Stimulated activated CD4-positive, alpha-beta T cell treated with anti-CD3 and anti-CD28 coated beads, Interleukin-2, amount 100 ng/mL, for 24 hours (primary cell): Measurements from ENCODE around the gene SURF6.
"Not testable (repeated sequence)": the region's sequence is repeated elsewhere in the genome, so short reads cannot be mapped to it uniquely, and the experiment has no call there.

Experiments used
- DNase-seq, 2 donors: peaks; one replicate each; pipeline ENCODE4 v3.0.0-alpha.2; 2020

The SURF6 gene

DNA sequence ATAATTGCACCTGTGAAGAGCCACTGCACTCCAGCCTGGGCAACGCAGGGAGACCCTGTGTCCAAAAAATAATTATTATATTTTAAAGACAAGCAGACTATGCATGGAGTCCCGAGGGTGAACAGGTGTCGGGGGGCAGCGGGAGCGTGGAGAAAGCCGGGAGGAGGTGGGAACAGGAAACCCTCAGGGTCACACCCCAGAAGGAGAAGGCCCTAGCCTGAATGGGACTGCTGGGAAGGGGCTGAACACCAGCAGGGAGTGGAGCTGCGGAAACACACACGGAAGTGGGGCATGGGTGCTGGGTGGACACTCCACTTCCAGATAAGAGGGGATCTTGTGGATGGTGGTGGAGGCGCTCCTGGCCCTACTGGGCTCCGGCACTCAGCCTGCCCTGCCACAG lies 12.8 kb downstream of the SURF6 start:
- no peak for DNase-seq

DNA sequence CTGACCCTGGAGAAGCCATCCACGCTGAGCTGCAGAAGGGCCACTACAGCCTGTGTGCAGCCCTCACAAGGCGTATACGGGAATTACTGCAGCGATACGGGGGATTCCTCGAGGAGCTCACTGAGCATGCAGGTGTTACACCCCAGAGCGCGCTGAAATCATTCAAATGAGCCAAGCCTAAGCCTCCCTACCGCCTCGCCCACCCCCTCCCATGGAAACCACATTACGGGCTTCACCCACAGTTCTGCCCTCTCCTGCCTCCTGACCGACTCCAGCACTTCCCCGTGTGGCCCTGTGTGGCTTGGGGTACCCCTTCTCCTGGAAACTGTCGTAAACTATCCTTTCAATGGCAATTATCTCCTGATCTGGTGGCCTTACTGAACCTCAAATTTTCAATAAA lies 13.3 kb downstream of the SURF6 start:
- DNase-seq = no peak

DNA sequence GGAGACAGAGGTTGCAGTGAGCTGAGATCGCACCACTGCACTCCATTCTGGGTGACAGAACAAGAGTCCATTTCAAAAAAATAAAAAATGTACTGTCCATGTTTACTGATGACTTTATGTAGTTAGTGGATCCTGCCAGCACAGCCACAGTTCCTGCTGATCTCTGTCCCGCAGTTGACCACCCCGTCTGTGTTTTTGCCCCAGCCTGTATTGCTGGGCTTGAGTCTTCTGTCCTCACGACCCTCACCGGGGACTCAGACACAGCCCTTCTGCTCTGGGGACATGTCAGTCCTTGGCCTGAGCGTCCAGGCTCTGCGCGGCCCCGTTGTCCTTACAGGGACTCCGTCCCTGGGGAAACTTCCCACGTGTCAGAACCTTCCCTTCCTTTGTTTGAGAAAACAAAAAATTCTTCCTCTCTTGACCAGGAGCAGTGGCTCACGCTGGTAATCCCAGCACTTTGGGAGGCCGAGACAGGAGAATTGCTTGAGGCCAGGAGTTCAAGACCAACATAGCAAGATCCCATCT lies 14.5 kb downstream of the SURF6 start:
- no peak for DNase-seq

DNA sequence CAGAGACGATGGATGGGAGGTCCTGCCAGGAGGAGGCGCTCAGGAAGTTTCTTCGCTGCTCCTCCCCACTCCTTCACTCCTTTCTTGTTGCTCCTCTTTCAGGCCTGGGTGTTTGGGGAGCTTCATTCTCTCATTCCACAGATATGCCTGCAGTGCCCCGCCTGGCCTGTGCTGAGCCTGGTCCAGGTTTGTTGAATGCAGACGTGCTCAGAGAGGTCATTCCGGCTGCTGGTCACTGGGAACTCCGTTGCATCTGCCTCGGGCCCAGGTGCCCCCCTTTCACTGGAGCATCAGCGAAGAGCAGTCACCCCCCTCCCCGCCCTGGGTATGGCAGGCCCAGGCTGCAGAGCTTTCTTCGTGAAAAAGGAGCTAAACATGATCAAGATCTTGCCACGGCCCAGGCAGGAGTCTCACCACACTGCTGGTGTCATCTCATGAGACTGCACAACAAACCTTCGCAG lies 15.5 kb downstream of the SURF6 start:
- DNase-seq = no peak

DNA sequence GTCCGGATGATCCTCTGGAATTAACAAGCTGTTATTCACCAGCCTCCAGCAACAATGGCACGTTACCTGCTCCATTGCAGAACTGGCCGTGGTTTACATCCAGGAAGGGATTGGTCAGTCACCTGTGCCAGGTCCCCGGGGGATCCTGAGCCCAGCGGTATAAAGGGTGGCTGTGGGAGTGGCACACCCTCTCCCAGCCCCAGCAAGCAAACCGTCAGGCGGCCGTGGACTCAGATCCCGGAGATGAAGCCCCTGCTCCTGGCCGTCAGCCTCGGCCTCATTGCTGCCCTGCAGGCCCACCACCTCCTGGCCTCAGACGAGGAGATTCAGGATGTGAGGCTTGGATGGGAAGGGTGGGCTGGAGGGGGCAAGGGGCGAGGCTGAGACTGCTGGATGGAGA lies 18.4 kb downstream of the SURF6 start:
- DNase-seq = not testable (repeated sequence)

DNA sequence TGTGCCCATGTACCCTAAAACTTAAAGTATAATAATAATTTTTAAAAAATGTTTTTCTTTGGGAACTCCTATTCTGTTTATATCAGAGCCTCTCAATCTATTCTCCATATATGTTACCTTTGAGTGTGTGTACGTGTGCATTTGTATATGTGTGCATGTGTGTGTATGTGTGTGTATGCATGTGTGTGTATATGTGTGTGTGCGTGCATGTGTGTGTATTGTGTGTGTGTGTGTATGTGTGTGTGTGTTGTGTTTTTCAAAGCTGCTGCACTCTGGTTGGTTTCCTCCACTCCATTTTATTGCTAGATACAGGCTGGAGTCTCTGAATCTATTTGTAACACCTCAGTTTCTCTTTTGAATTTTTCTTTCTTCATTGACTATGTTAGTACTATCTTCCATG lies 20.0 kb downstream of the SURF6 start:
- DNase-seq = no peak

DNA sequence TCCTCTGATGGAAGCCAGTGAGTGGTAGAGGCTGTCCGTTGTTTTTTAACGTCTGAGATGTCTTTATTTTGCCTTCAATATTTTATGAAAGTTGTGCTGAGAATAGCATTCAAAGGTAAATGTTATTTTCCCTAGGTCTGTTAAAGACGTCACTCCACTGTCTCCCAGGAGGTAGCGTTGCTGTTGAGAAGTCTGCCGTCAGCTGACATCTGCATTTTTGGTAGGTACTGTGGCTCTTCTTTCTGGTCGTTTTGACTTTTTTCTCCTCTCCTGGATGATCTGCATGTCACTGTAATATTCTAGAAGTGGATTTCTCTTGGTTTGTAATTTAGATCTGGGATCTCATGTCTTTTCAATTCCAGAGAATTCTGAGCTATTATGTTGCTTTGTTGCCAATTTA lies 26.4 kb downstream of the SURF6 start:
- no peak for DNase-seq

DNA sequence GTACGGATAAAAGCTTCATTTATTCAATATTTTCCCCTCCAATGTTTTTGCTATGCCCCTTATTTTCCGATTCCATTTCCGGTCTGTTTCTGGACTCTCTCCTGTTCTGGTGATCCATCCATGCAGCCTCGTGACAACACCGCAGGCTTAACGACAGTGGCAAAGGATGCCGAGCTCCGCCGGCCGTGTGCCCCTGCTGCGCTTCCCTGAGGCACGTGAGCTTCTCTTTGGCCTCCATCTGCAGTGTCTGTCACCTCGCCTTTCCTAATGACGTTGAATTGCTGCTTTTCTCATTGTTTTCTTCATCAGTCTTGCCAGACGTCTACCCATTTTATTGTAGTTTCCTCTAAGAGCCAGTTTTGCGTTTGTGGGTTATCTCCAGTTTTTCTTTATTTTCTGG lies 28.7 kb downstream of the SURF6 start:
- no peak for DNase-seq

DNA sequence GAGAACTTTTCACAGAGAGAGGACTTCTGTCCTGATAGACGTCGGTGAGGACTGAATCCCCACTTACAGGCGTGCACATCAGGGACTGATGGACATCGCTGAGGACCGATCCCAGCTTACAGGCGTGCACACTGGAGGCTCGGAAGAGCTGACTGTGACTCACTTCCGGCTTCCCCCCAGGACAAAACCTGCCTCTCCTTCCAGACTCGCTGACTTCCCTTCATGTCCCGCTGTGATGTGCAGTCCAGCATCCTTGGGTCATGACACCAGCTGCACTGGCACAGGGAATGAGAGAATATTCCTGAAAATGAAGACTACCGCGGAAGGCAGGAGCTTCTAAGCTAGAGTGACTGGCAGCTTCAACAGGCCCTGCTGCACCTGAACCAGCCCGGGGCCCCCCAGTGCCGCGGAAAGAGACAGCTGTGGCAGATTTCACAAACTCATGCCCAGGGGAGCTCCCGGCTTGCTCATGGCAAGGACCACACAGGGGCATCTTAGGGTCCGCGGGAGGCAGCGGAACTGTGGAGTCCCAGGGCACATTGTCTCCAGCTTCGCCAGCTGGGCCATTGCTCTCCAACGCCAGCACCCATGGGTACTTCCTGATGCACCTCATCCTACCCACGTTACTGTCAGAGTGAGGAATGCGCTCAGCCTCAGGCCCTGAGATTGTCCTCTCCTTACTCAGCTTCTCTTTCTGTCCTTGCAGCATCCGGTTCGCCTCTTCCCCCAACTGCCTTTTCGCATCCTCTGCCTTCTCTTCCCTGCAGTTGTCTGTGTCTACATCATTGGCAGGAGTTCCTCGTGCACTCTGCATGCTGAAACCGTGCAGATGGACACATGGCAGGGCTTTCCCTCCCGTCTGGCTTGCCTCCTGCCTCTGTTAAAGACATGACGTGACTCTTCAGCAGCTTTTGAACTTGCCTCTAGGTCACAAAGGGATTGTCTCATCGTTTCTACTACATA lies 29.5 kb downstream of the SURF6 start:
- DNase-seq = no peak

DNA sequence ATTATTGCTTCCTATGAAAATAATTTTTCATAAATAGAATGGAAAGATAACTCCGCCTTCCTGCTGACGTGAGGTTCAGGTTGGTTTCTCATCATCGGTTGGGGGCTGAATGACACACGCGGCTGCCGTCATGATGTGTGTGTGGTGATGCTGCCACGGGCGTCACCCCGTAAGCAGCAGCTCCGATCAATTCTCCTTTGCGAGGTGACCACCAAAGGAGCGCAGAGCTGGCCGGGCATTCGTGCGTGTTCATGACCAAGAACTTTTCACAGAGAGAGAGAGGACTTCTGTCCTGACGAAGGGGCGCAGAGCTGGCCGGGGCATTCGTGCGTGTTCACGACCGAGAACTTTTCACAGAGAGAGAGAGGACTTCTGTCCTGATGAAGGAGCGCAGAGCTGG lies 30.3 kb downstream of the SURF6 start:
- DNase-seq = no peak

DNA sequence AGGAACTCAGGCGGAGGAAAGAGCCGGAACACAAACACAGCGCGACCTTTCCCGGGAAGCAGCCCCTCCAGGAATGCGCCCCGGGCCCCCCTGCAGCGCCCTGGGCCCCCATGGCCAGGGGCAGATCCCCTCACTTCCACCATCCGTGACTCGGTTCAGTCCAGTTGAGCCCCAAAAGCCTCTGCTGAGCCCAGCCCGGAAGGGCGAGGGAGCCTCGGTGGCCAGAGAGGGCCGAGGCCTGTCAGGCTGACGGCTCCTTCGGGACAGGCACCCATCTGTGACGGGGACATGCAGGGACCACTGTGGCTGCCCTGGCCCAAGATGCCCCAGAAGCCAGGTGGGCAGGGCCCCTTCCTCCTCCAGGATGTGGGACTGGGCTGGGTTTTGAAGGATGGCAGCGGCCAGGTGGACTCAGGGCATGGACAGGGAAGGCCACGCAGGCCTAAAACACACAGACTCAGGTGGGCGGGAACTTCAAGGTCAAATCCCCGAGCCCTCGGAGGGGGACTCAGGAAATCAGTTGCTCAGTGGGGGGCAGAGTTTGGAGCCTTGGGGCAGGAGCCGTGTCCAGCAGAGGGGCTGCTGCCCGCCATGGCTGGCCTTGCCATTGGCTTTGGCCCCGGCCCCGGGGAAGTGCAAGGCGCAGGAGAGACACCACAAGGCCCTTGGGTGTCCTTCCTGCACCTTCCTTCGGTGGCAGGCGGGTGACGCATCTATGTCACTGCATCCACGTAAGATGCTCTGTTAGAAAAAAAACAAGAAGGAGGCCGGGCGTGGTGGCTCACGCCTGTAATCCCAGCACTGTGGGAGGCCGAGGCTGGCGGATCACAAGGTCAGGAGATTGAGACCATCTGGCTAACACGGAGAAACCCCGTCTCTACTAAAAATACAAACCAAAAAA lies 31.3 kb downstream of the SURF6 start:
- DNase-seq = no peak

DNA sequence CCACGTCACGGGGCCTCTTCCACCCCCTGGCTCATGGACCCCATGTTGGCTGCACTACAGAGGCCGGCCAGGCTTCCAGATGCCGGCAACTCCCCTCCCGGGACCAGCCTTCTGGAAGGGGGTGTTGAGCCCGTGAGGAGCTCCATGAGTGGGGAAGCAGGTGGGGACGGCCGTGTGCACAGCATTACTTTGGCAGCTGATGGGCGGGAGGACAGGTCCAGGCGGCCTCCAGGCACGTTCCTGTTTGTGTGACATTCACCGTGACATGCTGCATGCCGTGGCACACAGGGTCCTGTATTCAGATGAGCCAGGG lies 31.9 kb downstream of the SURF6 start:
- no peak for DNase-seq

DNA sequence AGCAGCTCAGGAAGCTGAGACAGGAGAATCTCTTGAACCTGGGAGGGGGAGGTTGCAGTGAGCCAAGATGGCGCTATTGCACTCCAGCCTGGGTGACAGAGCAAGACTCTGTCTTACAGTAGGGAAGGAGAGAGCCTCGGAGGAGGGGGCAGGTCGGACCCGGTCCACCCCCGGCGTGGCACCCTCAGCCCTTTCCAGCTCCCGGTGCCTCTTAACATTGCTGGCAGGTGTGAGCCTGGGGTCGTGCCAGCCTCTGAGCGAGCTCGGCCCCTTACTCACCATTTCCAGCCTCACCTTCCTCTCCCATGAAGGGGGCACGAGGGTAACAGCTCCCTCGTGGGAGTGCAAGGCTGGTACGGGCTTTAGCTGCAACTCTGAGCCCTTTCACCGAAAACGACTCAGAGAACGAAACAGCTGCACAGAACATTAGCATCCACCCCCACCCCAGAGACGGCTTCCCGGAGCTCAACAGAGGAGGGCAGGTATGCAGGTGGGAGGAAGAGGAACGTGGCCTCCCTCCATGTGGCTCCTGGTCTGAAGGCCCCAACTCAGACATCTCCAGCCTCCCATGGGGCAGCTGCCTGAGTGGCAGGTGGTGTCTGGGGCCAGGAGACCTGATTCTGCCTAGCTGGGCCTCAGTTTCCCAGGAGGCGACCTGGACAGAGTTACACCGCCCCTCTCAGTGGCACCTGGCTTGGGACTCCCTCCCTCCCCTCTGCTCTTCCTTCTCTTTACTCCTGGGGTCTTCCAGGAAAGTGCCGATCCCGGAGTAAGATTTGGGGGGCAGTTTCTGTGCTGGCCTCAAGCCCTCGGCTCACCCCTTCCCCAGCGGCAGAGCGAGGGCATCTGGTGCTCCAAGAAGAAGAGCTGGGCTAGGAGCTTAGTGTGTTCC lies 32.5 kb downstream of the SURF6 start:
- DNase-seq = no peak

DNA sequence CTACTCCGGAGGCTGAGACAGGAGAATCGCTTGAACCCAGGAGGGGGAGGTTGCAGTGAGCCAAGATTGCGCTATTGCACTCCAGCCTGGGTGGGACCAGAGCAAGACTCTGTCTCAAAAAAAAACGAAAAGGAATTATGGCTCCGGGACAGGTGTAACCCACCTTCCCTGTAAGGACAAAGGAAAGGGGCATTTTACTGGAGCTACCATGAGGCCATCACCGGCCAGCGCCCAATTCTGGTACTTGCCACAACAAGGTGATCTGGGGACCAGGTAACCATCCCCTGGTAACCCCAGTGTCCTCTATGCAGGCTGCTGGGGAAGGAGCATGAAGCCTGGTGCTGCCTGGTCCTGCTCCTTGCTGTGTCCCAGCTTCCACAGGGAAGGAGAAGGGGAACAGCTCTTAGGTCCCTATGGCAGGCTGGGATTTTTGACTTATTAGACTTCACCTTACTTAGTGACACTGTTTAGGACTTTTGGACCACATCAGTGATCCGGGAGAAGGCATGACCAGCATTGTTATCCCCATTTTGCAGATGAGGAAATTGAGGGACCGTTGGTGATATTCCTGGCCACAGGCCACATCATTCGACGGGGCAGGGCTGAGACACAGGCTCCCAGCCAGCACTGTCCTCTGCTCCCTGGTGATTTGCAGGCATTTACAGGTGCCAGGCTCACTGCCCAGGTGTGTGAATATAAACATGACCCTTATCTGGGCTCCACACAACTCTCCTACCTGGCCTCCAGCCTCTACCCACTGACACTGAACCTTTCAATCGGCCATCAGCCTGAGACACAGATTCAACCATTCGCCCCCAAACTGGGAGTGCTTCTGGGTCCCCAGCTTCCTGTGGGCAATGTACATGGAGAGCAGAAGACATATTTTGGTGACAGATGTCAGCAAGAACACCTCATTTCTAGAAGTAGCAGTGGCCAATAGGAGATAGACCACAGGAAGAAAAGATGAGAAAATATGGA lies 34.4 kb downstream of the SURF6 start:
- no peak for DNase-seq

DNA sequence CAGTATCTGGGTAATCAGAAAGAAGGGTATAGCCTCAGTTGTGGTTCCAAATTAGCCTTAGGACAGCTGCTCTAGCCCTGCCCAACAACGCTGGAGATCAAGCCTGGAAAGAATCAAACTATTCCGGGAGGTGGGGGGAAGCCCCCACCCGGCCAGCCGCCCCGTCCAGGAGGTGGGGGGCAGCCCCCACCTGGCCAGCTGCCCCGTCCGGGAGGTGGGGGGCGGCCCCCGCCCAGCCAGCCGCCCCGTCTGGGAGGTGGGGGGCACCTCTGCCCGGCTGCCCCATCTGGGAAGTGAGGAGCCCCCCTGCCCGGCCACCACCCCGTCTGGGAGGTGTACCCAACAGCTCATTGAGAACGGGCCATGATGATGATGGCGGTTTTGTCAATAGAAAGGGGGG lies 36.0 kb downstream of the SURF6 start:
- not testable (repeated sequence) for DNase-seq

DNA sequence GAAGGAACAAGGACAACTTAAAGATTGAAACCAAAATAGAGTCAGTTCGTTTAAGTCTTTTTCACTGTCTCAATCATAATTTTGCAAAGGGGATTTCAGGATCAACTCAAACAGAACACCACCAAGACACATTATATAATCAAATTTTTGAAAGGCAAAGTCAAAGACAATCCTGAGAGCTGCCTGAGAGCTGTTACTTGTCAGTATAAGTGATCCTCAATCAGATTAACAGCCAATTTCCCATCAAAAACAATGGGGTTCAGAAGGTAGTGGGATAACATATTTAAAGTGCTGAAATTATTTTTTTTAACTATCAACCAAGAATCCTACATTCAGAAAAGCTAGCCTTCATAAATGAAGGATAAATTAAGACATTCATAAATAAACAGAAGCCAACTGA lies 41.7 kb downstream of the SURF6 start:
- no peak for DNase-seq

DNA sequence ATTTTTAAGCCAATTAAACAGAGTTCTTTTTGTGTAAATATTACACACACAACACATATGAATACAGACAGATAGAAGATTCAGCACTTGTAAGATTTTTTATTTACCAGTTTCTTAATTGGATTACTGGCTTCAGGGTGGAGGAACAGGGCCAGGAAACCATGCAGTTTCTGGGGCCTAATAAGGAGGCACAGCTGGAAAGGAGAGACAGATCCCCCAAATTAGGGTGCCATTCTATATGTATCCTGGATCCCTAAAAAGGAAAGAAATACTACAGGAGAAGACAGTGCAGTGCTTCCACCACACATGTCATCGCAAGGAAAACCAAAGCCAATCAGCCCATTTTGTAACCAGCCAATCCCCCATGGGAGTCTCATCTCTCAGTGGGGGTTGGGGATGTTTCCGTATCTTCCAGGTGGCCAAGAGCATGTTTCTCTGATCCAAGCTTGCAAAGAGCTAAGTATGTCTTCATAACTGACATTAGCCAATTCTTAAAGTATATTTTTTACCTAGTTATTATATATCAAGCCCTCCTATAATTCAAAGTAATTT lies 45.2 kb downstream of the SURF6 start:
- no peak for DNase-seq

DNA sequence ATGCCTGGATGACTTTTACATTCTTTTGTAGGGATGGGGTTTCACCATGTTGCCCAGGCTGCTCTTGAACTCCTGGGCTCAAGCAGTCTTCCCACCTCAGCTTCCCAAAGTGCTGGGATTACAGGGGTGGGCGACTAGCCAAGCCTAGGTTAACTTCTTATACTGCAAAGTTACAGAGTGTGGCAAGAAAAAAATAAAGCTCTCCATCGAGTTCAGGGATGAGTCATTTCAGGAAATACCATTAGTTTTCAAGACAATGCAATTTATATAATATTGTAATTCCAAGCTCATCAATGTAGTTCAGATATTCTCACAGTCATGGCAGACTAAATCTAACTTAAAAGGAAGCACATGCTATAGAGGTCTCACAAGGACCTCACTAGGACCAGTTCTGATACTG lies 49.5 kb downstream of the SURF6 start:
- no peak for DNase-seq

DNA sequence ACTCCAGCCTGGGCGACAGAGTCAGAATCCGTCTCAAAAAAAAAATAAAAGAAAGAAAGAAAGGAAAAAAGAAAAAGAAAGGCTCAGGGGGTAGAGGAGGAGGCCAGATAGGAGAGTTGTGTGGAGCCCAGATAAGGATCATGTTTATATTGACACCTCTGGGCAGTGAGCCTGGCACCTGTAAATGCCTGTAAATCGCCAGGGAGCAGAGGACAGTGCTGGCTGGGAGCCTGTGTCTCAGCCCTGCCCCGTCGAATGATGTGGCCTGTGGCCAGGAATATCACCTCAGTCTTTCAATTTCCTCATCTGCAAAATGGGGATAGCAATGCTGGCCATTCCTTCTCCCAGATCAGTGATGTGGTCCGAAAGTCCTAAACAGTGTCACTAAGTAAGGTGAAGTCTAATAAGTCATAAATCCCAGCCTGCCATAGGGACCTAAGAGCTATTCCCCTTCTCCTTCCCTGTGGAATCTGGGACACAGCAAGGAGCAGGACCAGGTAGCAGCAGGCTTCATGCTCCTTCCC lies 50.7 kb downstream of the SURF6 start:
- no peak for DNase-seq

DNA sequence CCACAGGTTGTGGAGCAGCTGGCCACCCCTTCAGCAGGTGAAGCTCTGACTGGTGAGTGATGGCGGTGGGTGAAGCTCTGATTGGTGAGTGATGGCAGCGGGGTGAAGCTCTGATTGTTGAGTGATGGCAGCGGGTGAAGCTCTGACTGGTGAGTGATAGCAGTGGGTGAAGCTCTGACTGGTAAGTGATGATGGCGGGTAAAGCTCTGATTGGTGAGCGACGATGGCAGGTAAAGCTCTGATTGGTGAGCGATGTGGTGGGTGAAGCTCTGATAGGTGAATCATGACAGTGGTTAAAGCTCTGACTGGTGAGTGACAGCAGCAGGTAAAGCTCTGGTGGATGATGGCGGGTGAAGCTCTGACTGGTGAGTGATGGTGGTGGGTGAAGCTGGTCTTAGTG lies 51.6 kb downstream of the SURF6 start:
- no peak for DNase-seq
